ENCODE data around the gene SHD.
"Not testable (repeated sequence)": the region's sequence is repeated elsewhere in the genome, so short reads cannot be mapped to it uniquely, and the experiment has no call there.

Gene SHD, protein sequence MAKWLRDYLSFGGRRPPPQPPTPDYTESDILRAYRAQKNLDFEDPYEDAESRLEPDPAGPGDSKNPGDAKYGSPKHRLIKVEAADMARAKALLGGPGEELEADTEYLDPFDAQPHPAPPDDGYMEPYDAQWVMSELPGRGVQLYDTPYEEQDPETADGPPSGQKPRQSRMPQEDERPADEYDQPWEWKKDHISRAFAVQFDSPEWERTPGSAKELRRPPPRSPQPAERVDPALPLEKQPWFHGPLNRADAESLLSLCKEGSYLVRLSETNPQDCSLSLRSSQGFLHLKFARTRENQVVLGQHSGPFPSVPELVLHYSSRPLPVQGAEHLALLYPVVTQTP

DNA sequence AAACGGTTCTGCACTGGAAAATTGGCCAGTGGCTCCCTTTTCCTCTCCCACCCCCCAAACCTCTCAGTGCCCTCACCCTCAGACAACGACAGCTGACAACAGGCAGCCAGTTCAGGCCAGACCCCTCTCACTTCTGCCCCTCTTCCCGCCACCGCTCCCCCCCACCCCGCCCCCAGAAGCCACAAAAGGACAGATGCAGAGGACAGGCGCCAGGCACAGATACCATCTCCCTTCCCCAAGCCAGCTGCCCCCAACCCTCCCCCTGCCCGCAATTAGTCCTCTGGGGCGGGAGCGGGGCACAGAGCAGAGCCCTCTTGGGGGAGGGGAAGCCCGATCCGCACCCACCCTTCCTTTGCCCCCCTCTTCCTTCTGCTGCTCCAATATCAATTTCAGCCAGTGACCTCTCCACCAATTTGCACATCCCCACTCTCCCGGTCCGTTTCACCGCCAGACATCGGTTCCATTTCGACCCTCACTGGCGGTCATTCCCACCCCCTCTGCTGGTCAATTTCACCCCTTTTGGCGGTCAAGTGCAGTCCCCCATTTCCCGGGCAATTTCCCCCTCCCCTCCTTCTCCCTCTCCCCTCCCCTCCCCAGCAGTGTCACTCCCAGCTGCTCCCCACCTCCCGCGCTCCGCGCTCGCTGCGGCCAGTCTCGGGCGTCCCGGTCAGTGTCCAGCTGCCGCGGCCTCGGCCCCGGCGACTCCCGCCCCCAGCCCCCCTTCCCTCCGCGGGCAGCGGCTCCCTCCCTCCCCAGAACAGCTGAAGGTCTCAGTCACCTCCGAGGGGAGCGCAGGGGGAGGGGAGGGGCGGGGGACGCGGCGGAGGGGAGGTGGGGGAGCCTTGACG, at the start of gene SHD:
SHD (plus strand) TSS at position 848 of the 848 bp plus-strand sequence. CDS start 798 bp downstream, outside the sequence.
- DNase-seq = no peak

DNA sequence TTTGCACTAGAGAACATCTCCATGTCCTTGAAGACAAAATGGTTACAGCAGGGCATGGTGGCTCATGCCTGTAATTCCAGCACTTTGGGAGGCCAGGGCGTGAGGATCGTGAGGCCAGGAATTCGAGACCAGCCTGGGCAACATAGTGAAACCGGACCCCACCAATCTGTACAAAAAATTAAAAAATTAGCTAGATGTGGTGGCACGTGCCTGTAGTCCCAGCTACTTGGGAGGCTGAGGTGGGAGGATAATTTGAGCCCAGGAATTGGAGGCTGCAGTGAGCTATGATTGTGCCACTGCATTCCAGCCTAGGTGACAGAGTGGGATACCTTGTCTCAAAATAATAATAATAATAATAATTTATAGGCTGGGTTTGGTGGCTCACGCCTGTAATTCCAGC, 48.8 kb upstream of the SHD start:
- DNase-seq = not testable (repeated sequence)

DNA sequence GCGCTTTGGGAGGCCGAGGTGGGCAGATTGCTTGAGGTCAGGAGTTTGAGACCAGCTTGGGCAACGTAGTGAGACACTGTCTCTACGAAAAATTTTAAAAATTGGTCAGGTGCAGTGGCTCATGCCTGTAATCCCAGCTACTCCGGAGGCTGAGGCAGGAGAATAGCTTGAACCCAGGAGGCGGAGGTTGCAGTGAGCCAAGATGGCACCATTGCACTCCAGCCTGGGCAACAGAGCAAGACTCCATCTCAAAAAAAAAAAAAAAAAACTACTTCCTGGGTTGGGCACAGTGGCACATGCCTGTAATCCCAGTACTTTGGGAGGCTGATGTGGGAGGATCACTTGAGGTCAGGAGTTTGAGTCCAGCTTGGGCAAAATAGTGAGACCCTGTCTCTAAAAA, 47.5 kb upstream of the SHD start:
- not testable (repeated sequence) for DNase-seq

DNA sequence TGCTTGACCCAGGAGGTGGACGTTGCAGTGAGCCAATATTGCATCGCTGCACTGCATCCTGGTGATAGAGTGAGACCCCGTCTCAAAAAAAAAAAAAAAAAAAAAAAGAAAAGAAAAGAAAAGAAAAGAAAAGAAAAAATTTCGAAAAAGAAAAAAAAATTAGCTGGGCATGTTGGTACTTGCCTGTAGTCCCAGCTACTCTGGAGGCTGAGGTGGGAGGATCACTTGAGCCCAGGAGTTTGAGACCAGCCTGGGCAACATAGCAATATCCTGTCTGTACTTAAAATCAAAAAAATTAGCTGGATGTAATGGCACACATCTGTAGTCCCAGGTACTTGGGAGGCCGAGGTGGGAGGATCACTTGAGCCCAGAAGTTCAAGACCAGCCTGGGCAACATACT, 46.9 kb upstream of the SHD start:
- DNase-seq = not testable (repeated sequence)

DNA sequence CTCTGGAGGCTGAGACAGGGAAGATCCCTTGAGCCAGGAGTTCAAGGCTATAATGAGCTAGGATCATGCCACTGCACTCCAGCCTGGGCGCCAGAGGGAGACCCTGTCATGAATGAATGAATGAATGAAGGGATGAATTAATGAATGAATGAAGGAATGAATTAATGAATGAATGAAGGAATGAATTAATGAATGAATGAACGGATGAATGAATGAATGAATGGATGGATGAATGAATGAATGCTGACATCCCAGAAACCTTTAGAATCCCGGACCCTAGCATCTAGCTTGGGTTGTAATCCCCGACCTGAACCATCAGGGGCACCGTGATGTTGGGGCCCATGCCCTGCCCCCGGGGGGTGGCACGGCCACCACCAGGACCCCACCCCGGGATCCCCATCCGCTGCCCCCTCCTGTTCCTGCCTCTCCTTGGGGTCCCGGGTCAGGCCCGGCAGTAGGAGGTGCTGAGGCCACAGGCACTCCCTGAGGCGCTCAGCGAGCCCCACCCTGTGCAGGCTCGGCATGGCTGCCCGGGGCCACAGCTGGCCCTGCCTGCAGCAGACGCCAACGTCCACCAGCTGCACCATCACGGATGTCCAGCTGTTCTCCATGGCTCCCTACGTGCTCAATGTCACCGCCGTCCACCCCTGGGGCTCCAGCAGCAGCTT, 46.3 kb upstream of the SHD start:
- DNase-seq = no peak

DNA sequence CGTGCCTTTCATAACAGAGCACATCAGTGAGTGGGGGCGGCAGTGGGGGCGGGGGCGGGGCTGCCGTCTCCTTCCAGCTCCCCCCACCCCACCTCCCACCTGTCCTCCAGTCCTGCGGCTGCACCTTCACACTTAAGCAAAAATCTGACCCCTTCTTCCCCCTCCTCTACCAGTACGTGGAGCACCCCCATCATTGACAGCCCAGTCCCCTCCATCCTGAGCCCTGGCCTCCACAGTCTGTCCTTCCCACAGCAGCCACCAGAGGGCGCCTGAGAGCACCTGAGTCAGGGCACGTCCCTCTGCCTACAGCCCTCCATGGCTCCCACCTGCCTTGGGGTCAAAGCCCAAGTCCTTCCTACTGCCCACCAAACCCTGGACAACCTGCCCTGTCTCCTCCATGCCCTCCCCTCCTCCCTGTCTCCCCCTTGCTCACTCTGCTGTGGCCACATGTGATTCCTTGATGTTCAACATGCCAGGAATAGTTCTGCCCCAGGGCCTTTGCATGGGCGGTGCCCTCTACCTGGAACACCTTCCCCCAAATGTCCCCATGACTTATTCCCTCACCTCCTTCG, 45.7 kb upstream of the SHD start:
- DNase-seq = peak; percentile 71

DNA sequence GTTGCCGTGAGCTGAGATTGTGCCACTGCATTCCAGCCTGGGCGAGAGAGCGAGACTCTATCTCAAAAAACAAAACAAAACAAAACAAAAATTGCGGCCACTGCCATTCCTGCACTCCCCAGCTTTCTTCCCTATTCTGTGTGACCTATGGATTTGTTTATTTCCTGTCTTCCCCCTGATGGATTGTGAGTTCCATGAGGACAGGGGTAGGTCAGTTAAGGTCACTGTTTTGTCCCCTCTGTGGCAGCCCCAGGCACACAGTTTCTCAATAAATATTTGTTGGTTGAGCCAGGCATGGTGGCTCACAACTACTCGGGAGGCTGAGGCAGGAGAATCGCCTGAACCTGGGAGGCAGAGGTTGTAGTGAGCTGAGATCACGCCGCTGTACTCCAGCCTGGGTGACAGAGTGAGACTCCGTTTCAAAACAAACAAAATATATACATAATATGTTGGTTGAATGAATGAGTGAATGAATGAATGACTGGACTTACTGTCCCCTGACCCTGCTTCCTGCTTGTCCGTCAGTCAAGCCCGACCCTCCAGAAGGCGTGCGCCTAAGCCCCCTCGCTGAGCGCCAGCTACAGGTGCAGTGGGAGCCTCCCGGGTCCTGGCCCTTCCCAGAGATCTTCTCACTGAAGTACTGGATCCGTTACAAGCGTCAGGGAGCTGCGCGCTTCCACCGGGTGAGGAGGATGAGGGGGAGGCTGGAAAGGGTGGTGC, 44.8 kb upstream of the SHD start:
- DNase-seq = no peak

DNA sequence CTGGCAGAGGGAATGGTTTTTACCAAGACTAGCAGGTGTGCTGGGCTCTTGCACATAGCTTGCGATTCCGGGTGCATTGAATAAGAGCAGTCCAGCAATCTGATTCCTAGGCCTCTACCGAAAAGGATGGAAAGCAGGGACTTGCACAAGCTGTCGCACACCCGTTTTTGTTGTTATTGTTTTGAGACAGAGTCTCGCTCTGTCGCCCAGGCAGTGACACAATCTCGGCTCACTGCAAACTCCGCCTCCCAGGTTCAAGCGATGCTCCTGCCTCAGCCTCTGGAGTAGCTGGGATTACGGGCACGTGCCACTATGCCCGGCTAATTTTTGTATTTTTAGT, 44.2 kb upstream of the SHD start:
- DNase-seq = no peak

DNA sequence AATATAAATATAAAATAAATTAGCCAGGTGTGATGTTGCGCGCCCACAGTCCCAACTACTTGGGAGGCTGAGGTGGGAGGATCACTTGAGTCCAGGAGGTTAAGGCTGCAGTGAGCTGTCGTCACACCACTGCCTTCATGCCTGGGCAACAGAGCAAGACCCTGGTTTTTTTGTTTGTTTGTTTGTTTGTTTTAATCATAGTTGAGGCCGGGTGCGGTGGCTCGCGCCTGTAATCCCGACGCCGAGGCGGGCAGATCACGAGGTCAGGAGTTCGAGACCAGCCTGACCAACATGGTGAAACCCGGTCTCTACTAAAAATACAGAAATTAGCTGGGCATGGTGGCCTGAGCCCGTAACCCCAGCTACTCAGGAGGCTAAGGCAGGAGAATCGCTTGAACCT, 41.6 kb upstream of the SHD start:
- not testable (repeated sequence) for DNase-seq

DNA sequence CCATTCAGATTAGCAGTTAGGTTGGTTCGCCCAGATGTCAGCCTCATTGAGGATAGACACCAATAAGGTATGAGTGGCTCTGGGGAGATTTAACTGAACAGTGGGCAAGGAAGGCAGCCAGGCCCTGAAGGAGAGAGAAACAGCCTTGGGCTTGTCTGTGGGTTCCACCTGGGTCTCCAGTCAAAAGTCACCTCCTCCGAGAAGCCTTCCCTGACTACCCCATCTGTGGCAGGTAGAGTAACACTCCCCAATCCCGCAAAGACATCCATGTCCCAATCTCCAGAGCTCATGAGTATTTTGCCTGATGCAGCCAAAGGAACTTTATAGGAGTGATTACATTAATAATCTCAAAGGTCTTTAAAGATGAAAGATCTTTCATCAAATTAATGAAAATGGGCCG, 40.2 kb upstream of the SHD start:
- no peak for DNase-seq

DNA sequence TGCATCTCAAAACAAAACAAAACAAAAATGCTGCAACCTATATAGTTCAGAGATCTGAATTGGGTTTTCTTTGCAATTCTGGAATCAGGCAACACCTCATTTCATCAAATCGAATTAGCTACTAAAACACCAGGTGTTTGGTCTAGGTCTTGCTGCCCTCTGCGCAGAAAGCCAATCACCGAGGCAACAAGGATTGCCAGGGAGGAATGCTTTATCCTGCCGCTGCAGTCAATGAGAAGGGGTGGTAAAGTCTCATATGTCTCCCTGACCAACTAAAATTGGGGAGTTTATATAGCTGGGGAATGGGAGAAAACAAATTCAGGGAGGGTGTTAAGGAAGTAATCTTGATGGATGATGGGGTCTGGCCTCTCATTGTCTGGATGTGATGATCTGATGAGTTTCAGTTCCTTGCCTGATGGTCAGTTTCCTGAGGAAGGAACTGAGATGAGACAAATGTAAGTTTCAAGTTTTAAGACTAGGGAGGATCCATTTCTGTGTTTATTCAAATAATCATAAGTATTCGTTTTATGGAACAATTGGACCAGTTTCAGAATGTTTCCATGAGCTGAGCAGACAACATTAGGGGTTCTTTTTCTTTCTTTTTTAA, 37.1 kb upstream of the SHD start:
- DNase-seq = no peak

DNA sequence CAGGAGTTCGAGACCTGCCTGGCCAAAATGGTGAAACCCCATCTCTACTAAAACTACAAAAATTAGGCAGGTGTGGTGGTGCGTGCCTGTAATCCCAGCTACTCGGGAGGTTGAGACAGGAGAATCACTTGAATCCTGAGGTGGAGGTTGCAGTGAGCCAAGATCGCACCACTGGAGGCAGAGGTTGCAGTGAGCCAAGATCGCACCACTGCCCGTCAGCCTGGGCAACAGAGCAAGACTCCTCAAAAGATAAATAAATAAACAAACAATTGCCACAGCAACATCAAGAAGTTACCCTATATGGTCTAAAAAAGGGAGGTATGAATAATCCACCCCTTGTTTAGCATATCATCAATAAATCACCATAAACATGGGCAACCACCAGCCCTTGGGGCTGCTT, 33.1 kb upstream of the SHD start:
- DNase-seq = not testable (repeated sequence)

DNA sequence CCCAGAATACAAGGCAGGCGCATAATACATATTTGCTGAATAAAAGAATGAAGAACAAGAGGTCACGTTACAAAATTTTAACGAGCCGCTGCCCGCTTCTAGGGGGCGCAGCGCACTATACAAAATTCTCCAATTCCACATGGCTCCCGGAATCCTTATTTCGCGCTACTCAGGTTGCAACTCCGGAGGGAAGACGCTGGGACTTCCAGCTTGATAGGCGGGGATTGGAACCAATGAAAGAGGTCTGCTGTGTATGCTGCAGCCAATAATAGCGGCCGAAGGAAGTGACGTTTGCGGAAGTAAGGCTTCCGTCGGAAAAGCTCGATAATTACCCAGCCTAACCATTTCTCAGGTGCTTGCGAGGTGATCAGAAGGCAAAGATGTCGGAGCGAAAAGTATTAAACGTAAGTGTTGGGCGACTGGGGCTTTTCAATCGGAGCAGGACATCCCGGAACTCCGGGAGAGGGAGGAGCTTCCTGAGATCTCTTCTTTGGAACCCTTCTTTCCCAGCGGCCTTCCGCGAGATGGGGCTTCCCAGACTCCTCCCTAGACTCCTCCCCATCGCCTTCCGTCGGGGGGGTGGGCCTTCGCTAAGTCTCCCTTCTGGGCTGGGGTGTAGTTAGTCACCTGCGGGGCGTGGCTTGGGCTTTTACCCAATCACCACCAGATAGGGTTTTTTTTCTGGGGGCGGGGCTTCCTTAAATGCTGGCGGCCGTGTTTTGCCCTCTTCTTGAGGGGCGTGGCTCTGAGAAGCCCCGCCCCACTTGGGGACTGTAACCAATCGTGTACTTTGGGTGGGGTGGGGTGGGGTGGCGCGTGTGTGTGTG, 32.1 kb upstream of the SHD start, which contains the start of gene YJU2:
YJU2 (plus strand) TSS at position 314 of the 827 bp plus-strand sequence; CDS start at position 381, 67 bp downstream.
- DNase-seq = peak; percentile 100

DNA sequence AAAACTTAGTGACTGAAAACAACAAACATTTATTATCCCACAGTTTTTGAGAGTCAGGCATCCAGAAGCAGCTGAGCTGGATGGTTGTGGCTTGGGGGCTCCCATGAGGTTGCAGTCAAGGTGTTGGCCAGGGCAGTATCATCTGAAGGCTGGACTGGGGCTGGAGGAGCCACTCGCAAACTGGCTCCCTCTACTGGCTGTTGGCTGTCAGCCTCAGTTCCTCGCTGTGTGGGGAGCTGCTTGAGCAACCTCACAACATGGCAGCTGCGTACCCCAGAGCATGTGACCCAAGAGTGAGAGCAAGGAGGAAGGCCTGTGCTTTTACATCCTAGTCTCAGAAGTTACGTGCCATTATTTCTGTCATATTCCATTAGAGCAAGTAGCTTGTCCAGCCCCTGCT, 22.5 kb upstream of the SHD start:
- no peak for DNase-seq

DNA sequence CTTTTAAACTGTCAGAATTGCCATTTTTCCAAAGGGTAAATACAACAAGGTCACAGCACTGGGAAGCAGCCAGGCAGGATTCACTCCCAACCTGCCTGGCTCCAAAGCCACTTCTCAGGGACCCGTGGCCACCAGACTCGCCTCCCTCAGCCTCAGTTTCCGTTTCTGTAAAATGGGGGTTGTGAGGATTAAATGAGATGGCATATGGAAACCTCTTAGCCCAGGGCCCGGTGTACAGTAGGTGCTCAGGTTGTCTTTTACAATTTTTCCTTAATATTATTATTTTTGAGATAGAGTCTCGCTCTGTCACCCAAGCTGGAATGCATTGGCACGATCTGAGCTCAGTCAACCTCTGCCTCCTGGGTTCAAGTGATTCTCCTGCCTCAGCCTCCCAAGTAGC, 22.0 kb upstream of the SHD start:
- DNase-seq = no peak

DNA sequence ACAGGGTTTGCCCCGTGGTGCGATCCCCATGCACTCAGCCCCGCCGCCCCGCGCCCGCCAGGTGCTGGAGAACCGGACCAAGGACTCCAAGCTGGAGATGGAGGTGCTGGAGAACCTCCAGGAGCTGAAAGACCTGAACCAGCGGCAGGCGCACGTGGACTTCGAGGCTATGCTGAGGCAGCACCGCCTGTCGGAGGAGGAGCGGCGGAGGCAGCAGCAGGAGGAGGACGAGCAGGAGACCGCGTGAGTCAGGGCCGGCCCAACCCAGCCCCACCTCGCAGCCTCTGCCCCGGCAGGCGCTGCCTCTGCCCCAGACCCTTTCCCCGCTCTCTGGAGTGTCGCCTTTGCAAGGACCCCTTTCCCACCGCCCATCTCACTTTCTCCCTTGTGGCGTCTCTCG, 20.9 kb upstream of the SHD start:
- DNase-seq = no peak

DNA sequence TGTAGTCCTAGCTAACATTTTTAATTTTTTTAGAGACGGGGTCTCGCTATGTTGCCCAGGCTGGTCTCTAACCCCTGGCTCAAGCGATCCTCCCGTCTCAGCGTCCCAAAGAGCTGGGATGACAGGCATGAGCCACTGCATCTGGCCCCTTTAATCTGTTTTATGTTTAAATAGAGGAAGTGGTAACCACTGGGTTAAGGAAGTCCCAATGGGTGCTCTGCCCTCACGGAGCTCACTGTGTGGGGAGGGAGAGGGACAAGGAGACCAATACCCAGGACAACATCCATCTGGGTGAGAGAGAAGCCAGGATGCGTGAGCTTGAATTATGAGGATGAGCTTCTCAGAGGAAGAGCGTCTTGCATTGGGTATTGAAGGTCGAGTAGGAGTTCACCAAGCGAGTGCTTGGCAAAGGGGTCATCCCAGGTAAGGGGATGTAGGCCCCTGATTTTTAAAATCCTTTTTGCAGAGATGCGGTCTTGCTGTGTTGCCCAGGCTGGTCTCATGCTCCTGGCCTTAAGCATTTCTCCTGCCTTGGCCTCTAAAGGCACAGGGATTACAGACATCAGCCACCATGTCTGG, 18.4 kb upstream of the SHD start:
- no peak for DNase-seq

DNA sequence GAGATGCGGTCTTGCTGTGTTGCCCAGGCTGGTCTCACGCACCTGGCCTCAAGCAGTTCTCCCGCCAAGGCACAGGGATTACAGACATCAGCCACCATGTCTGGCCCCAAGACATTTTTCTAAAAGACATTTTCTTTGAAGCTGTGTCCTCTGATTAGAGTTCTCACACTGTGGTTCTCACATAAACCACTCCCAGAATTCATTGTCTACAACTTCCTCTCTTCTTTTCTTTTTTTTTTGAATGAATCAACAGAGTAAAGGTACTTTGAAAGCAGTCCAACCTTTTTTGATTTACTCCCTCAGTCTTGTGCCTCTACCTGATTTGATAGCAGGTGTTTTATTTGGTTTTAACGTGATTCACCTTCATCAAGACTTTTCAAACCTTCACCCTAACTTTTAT, 14.3 kb upstream of the SHD start:
- no peak for DNase-seq

DNA sequence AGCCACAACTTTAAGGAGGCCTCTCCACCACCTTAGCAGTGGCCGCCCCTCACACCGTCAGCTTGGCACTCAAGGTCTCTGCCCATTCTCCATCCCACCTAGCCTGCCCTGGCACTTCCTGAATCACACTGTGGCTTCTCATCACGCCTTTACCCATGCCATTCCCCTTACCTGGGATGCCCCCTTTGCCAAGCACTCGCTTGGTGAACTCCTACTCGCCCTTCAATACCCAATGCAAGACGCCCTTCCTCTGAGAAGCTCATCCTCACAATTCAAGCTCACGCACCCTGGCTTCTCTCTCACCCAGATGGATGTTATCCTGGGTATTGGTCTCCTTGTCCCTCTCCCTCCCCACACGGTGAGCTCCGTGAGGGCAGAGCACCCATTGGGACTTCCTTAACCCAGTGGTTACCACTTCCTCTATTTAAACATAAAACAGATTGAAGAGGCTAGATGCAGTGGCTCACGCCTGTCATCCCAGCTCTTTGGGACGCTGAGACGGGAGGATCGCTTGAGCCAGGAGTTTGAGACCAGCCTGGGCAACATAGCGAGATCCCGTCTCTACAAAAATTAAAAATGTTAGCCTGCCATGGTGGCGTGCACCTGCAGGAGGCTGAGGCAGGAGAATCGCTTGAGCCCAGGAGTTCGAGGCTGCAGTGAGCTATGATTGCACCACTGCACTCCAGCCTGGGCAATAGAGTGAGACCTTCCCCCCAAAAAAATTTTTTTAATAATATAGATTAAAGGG, 12.6 kb upstream of the SHD start:
- DNase-seq = no peak

All from activated naive CD4-positive, alpha-beta T cell treated with anti-CD3 and anti-CD28 coated beads, Interleukin-2, amount 50 U/mL, for 16 hours (primary cell).